Measurements from ENCODE around the gene TRAK2.

The TRAK2 gene

GRCh38 chr2:201452058-201452921 lies 1.0 kb upstream of the TRAK2 start:
- POLR2A ChIA-PET = interaction anchor here (0.6 to 1.9 kb wide), 7 partner anchors 12 to 219 kb away, joined by 3 to 8 read pairs (median 4); partner anchors contain the start of gene TMEM237
- CTCF ChIA-PET = no interaction called here
- TF ChIP-seq HDGF (IDR thresholded peaks at IDR 0.05; ENCODE audit: borderline replicate concordance) (no peak), BHLHE40 (IDR thresholded peaks at IDR 0.05; ENCODE audit: borderline replicate concordance) (no peak), TARDBP (IDR thresholded peaks at IDR 0.05) (no peak), FOXK2 (IDR thresholded peaks at IDR 0.05) (no peak), NFRKB (IDR thresholded peaks at IDR 0.05) (no peak), L3MBTL2 (conservative IDR thresholded peaks at IDR 0.05) (0 out of 2 replicates have a peak, but pooled peaks have one; percentile 14)
- DNase-seq (ENCODE audit: extremely low spot score) = peak; percentile 62

- POLR2A ChIA-PET = interaction anchor here (0.6 to 1.9 kb wide), 8 partner anchors 11 to 192 kb away, joined by 3 to 8 read pairs (median 4); partner anchors contain the start of gene TMEM237
- no peak for DNase-seq (ENCODE audit: extremely low spot score)
Observed at GRCh38 chr2:201450954-201451291, 335 bp downstream of the TRAK2 start.

GRCh38 chr2:201448701-201449100 lies 2.6 kb downstream of the TRAK2 start:
- CTCF ChIA-PET = interaction anchor here (0.6 to 0.9 kb wide), 2 partner anchors 211 to 217 kb away, joined by 4 to 5 read pairs; no protein-coding TSS in a partner anchor
- POLR2A ChIA-PET = no interaction called here
- TF ChIP-seq TARDBP (IDR thresholded peaks at IDR 0.05) (no peak), L3MBTL2 (conservative IDR thresholded peaks at IDR 0.05) (no peak), LEF1 (IDR thresholded peaks at IDR 0.05; ENCODE audit: borderline replicate concordance) (no peak), FOXA1 (IDR thresholded peaks at IDR 0.05) (no peak), BHLHE40 (IDR thresholded peaks at IDR 0.05; ENCODE audit: borderline replicate concordance) (no peak), PKNOX1 (IDR thresholded peaks at IDR 0.05) (peak; percentile 35), ARNT (IDR thresholded peaks at IDR 0.05) (no peak)
- DNase-seq (ENCODE audit: extremely low spot score) = no peak

More at GRCh38 chr2:201450954-201451291, 335 bp downstream of the TRAK2 start:
- CTCF ChIA-PET = interaction anchor here (0.7 kb wide), 1 partner anchor 44 kb away, joined by 3 read pairs; no protein-coding TSS in a partner anchor
- no peak for TF ChIP-seq LEF1 (IDR thresholded peaks at IDR 0.05; ENCODE audit: borderline replicate concordance)
- no peak for TF ChIP-seq ZNF384 (IDR thresholded peaks at IDR 0.05)
- no peak for TF ChIP-seq PKNOX1 (IDR thresholded peaks at IDR 0.05)
- TF ChIP-seq ARNT (IDR thresholded peaks at IDR 0.05) = no peak

GRCh38 chr2:201448061-201448460 lies 3.2 kb downstream of the TRAK2 start:
- TF ChIP-seq HDGF (IDR thresholded peaks at IDR 0.05; ENCODE audit: borderline replicate concordance) (no peak), ARNT (IDR thresholded peaks at IDR 0.05) (no peak), ELF4 (IDR thresholded peaks at IDR 0.05) (no peak), FOXM1 (IDR thresholded peaks at IDR 0.05; ENCODE audit: borderline replicate concordance) (no peak), L3MBTL2 (conservative IDR thresholded peaks at IDR 0.05) (no peak), FOXA1 (IDR thresholded peaks at IDR 0.05) (no peak), NFRKB (IDR thresholded peaks at IDR 0.05) (no peak), ZNF384 (IDR thresholded peaks at IDR 0.05) (no peak), LEF1 (IDR thresholded peaks at IDR 0.05; ENCODE audit: borderline replicate concordance) (no peak), FOXK2 (IDR thresholded peaks at IDR 0.05) (no peak), TARDBP (IDR thresholded peaks at IDR 0.05) (no peak), SP1 (IDR thresholded peaks at IDR 0.05) (no peak), BHLHE40 (IDR thresholded peaks at IDR 0.05; ENCODE audit: borderline replicate concordance) (no peak), SUZ12 (IDR thresholded peaks at IDR 0.05) (no peak), CTBP1 (IDR thresholded peaks at IDR 0.05; ENCODE audit: borderline replicate concordance) (no peak), PKNOX1 (IDR thresholded peaks at IDR 0.05) (no peak)
- ChIA-PET POLR2A (no interaction called here), CTCF (no interaction called here)
- DNase-seq (ENCODE audit: extremely low spot score) = no peak

- TF ChIP-seq ARNT (IDR thresholded peaks at IDR 0.05) = no peak
- TF ChIP-seq HDGF (IDR thresholded peaks at IDR 0.05; ENCODE audit: borderline replicate concordance) = no peak
- no peak for TF ChIP-seq FOXK2 (IDR thresholded peaks at IDR 0.05)
- no peak for TF ChIP-seq NFRKB (IDR thresholded peaks at IDR 0.05)
- TF ChIP-seq BHLHE40 (IDR thresholded peaks at IDR 0.05; ENCODE audit: borderline replicate concordance) = no peak
- TF ChIP-seq LEF1 (IDR thresholded peaks at IDR 0.05; ENCODE audit: borderline replicate concordance) = no peak
- TF ChIP-seq FOXM1 (IDR thresholded peaks at IDR 0.05; ENCODE audit: borderline replicate concordance) = no peak
- no peak for TF ChIP-seq FOXA1 (IDR thresholded peaks at IDR 0.05)
- no peak for TF ChIP-seq CTBP1 (IDR thresholded peaks at IDR 0.05; ENCODE audit: borderline replicate concordance)
- TF ChIP-seq ELF4 (IDR thresholded peaks at IDR 0.05) = no peak
- TF ChIP-seq PKNOX1 (IDR thresholded peaks at IDR 0.05) = no peak
- no peak for TF ChIP-seq SUZ12 (IDR thresholded peaks at IDR 0.05)
- no peak for TF ChIP-seq TARDBP (IDR thresholded peaks at IDR 0.05)
- no peak for TF ChIP-seq ZNF384 (IDR thresholded peaks at IDR 0.05)
- TF ChIP-seq SP1 (IDR thresholded peaks at IDR 0.05) = no peak
- TF ChIP-seq L3MBTL2 (conservative IDR thresholded peaks at IDR 0.05) = no peak
- ChIA-PET POLR2A (no interaction called here), CTCF (interaction anchor here (0.7 kb wide), 1 partner anchor 9 kb away, joined by 3 read pairs; no protein-coding TSS in a partner anchor)
- no peak for DNase-seq (ENCODE audit: extremely low spot score)
Observed at GRCh38 chr2:201447086-201447485, 4.2 kb downstream of the TRAK2 start.

Data from HEK293T (cell line).